Activated CD4-positive, alpha-beta T cell treated with anti-CD3 and anti-CD28 coated beads for 1 hour (primary cell): ENCODE measurements around the gene ADIPOR2.

Experiments used
- DNase-seq: peaks from one replicate; pipeline ENCODE4 v3.0.0-alpha.2; 2020

The ADIPOR2 gene

GRCh38 chr12:1737652-1738286 is 46.9 kb downstream of the ADIPOR2 start:
- DNase-seq = no peak

- no peak for DNase-seq
Measured at GRCh38 chr12:1738446-1738845, 47.6 kb downstream of the ADIPOR2 start.

GRCh38 chr12:1739368-1739767 is 48.5 kb downstream of the ADIPOR2 start:
- no peak for DNase-seq

GRCh38 chr12:1740161-1740948 is 49.5 kb downstream of the ADIPOR2 start:
- DNase-seq = no peak

GRCh38 chr12:1741154-1741949 is 50.5 kb downstream of the ADIPOR2 start:
- no peak for DNase-seq

- DNase-seq = no peak
Measured at GRCh38 chr12:1744932-1745331, 54.1 kb downstream of the ADIPOR2 start.

GRCh38 chr12:1747609-1748008 is 56.7 kb downstream of the ADIPOR2 start:
- DNase-seq = no peak

GRCh38 chr12:1749019-1749418 is 58.1 kb downstream of the ADIPOR2 start:
- DNase-seq = no peak

- DNase-seq = no peak
Measured at GRCh38 chr12:1750300-1750699, 59.4 kb downstream of the ADIPOR2 start.

GRCh38 chr12:1758376-1758775 is 67.5 kb downstream of the ADIPOR2 start:
- DNase-seq = no peak

- DNase-seq = no peak
Measured at GRCh38 chr12:1758887-1759286, 68.0 kb downstream of the ADIPOR2 start.

GRCh38 chr12:1760566-1761382 is 69.9 kb downstream of the ADIPOR2 start:
- no peak for DNase-seq

- DNase-seq = no peak
Measured at GRCh38 chr12:1761857-1762256, 71.0 kb downstream of the ADIPOR2 start.

- no peak for DNase-seq
Measured at GRCh38 chr12:1763153-1763552, 72.3 kb downstream of the ADIPOR2 start.

- no peak for DNase-seq
Measured at GRCh38 chr12:1766110-1766509, 75.2 kb downstream of the ADIPOR2 start.

- DNase-seq = no peak
Measured at GRCh38 chr12:1767407-1768090, 76.7 kb downstream of the ADIPOR2 start.

GRCh38 chr12:1768615-1769014 is 77.7 kb downstream of the ADIPOR2 start:
- DNase-seq = no peak

GRCh38 chr12:1769809-1770494 is 79.1 kb downstream of the ADIPOR2 start:
- no peak for DNase-seq

GRCh38 chr12:1773937-1774655 is 83.2 kb downstream of the ADIPOR2 start:
- no peak for DNase-seq

- no peak for DNase-seq
Measured at GRCh38 chr12:1776170-1776921, 85.5 kb downstream of the ADIPOR2 start.
